HepG2 (cell line): Measurements from ENCODE around the gene ALDH1A2. TPM values are rescaled to one million over a fixed set of nuclear protein-coding genes. Genes with fewer than 3 reads are reported as not detected.

Experiments
- ATAC-seq: fragments of 200-7000 bp; cut with Tn5 transposase; 3 replicates; pipeline ENCODE4 v1.9.1; 2020; ENCODE audit warnings: mild to moderate bottlenecking, moderate library complexity
- BruUV-seq: library from RNA; stranded (reverse); fragments of 400-500 nt; replicated peaks from 2 replicates; lab custom pipeline; 2021; lab: Mats Ljungman, UMichigan
- CTCF ChIA-PET: fragments of 300-600 bp; formaldehyde crosslinking; extraction: SDS; loops from one replicate; lab custom pipeline; 2021; ENCODE audit warnings: low total read pairs, inconsistent platforms, low intra/inter-chr PET ratio; lab: Yijun Ruan, JAX
- POLR2A ChIA-PET: fragments of 350-600 bp; sonication (Branson Sonifier 250); formaldehyde crosslinking; loops from one replicate; lab custom pipeline; 2020; ENCODE audit warnings: antibody characterized with exemption, inconsistent platforms; lab: Yijun Ruan, JAX
- DNase-seq: peaks from one replicate; pipeline ENCODE4 v3.0.0-alpha.2; 2015; ENCODE audit warnings: low spot score
- FAIRE-seq: peaks from 3 replicates; lab custom pipeline; 2011; peaks lifted over from hg19 to GRCh38; lab: Jason Lieb, UNC
- H2AFZ ChIP-seq: one replicate; pipeline ENCODE4 v1.6.1; 2011; ENCODE audit warnings: low read length, inconsistent platforms
- H3K27ac ChIP-seq: fragments of 300-600 bp; 3 replicates; pipeline ENCODE4 v1.8.0; 2011; ENCODE audit warnings: mixed run types, mild to moderate bottlenecking, mixed read lengths, low read length, inconsistent platforms; ENCODE audit not compliant: insufficient read depth; ENCODE audit errors: extremely low read length
- H3K27me3 ChIP-seq, 2 experiments: fragments of 200-600 bp in 1 of 2; 2 replicates in 1 of 2; 3 replicates in 1 of 2; pipeline versions ENCODE4 v1.6.0 to v1.8.0; 2011; ENCODE audit warnings: low read length in 2 of 2, mild to moderate bottlenecking in 2 of 2, moderate library complexity in 2 of 2, inconsistent platforms in 1 of 2; ENCODE audit not compliant: insufficient read depth in 2 of 2, control insufficient read depth in 1 of 2
- H3K36me3 ChIP-seq, 2 experiments: fragments of 200-600 bp in 1 of 2; replicated peaks in 1 of 2; 2 replicates in 1 of 2; 3 replicates in 1 of 2; pipeline versions ENCODE4 v1.5.1 to v1.8.0; 2011; ENCODE audit warnings: low read length in 2 of 2, inconsistent platforms in 1 of 2; ENCODE audit not compliant: insufficient read depth in 2 of 2, control insufficient read depth in 1 of 2
- H3K4me1 ChIP-seq: 2 replicates; pipeline ENCODE4 v1.5.1; 2012; ENCODE audit warnings: low read length, inconsistent platforms; ENCODE audit not compliant: insufficient read depth
- H3K4me2 ChIP-seq: 2 replicates; pipeline ENCODE4 v1.6.0; 2011; ENCODE audit warnings: low read depth, low read length, inconsistent platforms
- H3K4me3 ChIP-seq, 3 experiments: fragments of 200-600 bp in 1 of 3; sonication (generic), shearing (Covaris generic) in 1 of 3; replicated peaks in 1 of 3; 2 replicates each; pipeline ENCODE4 v1.5.1; 2011 to 2016; ENCODE audit warnings: low read length in 3 of 3, inconsistent platforms in 2 of 3, low read depth in 2 of 3, mild to moderate bottlenecking in 2 of 3, control low read depth in 1 of 3, mixed read lengths in 1 of 3; ENCODE audit not compliant: insufficient read depth in 1 of 3
- H3K79me2 ChIP-seq: one replicate; pipeline ENCODE4 v1.6.1; 2011; ENCODE audit warnings: low read length, inconsistent platforms; ENCODE audit not compliant: insufficient read depth
- H3K9ac ChIP-seq: 2 replicates; pipeline ENCODE4 v1.6.0; 2011; ENCODE audit warnings: mild to moderate bottlenecking, low read depth, low read length, inconsistent platforms; ENCODE audit not compliant: insufficient read depth
- H3K9me3 ChIP-seq: 2 replicates; pipeline ENCODE4 v1.5.1; 2012; ENCODE audit warnings: mild to moderate bottlenecking, low read length
- H4K20me1 ChIP-seq: 2 replicates; pipeline ENCODE4 v1.6.0; 2011; ENCODE audit warnings: inconsistent platforms, mild to moderate bottlenecking, low read length, moderate library complexity; ENCODE audit not compliant: insufficient read depth
- WGBS: methylation state at CpG from one replicate; pipeline ENCODE4 v1.1.6; 2017; ENCODE audit warnings: low lambda C conversion rate; 5-methylcytosine and 5-hydroxymethylcytosine counted together
- in situ Hi-C: cut with HindIII; loops from 2 replicates; pipeline ENCODE4 v1.10.0; 2017; ENCODE audit warnings: low pct_unique_long_range_greater_than_20kb; ENCODE audit not compliant: extremely low pct_ligation_motif_present
- intact Hi-C: fragments of 100-400 bp; cut with micrococcal nuclease; formaldehyde crosslinking; loops from one replicate; pipeline ENCODE4 v1.10.0; 2022; ENCODE audit not compliant: unreplicated experiment
- polyA plus RNA-seq, 8 experiments: library from polyadenylated mRNA; depleted of rRNA in 3 of 8; stranded (reverse) in 7 of 8; unstranded in 1 of 8; fragments of >200 nt; fragmentation: Illumina TruSeq in 4 of 8; extraction: Trizol in 4 of 8; gene quantifications; 2 replicates each; pipeline versions ENCODE4 v1.2.1 to v1.2.3, GENCODE V29; 2011 to 2016; ENCODE audit warnings: low read depth in 4 of 8, missing spikeins in 1 of 8, mixed read lengths in 1 of 8; ENCODE audit not compliant: insufficient read depth in 1 of 8
- total RNA-seq, 5 experiments: library from RNA; depleted of rRNA; stranded (reverse); fragments of >200 nt; fragmentation: Illumina TruSeq; extraction: Trizol; gene quantifications; 2 replicates each; pipeline ENCODE4 v1.2.3, GENCODE V29; 2016; ENCODE audit warnings: low read depth in 1 of 5
- TF ChIP-seq, protein P1 (sequence below): sonication (generic); formaldehyde crosslinking; IDR thresholded peaks from 2 replicates; pipeline ENCODE4 v1.9.0; 2021; ENCODE audit warnings: mild to moderate bottlenecking, missing genetic modification reagents

Gene ALDH1A2
- total and polyA plus RNA-seq, 2 of the 13 experiments (the other 11 are each of a cell fraction or from before 2014, with no cell fraction given): 0.64 to 0.90 TPM

DNA sequence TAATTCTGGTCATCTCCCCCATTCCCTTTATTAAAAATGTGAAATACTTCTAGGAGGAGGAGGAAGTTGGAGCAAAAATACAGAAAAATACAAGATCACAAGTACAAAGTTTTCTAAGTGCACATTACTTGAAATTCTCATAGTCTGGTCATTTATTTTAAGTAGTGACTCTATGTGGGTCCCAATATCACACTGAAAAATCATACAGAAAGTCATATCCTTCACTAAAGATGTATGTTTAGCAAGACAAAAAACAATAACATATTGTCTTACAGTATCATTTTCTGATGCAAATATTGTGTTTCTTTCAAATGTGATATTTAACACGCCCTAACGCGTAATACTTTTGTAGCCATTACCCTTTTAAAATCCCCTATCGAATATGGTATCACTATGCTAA, 2.5 kb downstream of the ALDH1A2 start:
- TF ChIP-seq, protein P1, sequence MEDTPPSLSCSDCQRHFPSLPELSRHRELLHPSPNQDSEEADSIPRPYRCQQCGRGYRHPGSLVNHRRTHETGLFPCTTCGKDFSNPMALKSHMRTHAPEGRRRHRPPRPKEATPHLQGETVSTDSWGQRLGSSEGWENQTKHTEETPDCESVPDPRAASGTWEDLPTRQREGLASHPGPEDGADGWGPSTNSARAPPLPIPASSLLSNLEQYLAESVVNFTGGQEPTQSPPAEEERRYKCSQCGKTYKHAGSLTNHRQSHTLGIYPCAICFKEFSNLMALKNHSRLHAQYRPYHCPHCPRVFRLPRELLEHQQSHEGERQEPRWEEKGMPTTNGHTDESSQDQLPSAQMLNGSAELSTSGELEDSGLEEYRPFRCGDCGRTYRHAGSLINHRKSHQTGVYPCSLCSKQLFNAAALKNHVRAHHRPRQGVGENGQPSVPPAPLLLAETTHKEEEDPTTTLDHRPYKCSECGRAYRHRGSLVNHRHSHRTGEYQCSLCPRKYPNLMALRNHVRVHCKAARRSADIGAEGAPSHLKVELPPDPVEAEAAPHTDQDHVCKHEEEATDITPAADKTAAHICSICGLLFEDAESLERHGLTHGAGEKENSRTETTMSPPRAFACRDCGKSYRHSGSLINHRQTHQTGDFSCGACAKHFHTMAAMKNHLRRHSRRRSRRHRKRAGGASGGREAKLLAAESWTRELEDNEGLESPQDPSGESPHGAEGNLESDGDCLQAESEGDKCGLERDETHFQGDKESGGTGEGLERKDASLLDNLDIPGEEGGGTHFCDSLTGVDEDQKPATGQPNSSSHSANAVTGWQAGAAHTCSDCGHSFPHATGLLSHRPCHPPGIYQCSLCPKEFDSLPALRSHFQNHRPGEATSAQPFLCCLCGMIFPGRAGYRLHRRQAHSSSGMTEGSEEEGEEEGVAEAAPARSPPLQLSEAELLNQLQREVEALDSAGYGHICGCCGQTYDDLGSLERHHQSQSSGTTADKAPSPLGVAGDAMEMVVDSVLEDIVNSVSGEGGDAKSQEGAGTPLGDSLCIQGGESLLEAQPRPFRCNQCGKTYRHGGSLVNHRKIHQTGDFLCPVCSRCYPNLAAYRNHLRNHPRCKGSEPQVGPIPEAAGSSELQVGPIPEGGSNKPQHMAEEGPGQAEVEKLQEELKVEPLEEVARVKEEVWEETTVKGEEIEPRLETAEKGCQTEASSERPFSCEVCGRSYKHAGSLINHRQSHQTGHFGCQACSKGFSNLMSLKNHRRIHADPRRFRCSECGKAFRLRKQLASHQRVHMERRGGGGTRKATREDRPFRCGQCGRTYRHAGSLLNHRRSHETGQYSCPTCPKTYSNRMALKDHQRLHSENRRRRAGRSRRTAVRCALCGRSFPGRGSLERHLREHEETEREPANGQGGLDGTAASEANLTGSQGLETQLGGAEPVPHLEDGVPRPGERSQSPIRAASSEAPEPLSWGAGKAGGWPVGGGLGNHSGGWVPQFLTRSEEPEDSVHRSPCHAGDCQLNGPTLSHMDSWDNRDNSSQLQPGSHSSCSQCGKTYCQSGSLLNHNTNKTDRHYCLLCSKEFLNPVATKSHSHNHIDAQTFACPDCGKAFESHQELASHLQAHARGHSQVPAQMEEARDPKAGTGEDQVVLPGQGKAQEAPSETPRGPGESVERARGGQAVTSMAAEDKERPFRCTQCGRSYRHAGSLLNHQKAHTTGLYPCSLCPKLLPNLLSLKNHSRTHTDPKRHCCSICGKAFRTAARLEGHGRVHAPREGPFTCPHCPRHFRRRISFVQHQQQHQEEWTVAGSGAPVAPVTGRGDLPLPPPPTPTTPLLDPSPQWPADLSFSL (CRISPR knock-in tag): no peak
- intact Hi-C loops (no loop called here), in situ Hi-C loops (loop anchor here (10.0 kb wide), 2 partner anchors 122 to 318 kb away; no protein-coding TSS in a partner anchor)
- Histone ChIP-seq H2AFZ (no peak overlapping the region), H3K79me2 (no peaks in the 10 kb centered on the region), H3K4me1 (peaks cover 5% of the 10 kb centered on the region; the same call in 1 of the 2 replicates), H4K20me1 (no peaks in the 10 kb centered on the region), H3K27me3 (peaks cover 0 to 16% of the 10 kb centered on the region in 2 experiments; a peak in 2 of 5 replicates), H3K4me2 (no peak overlapping the region), H3K4me3 (no peak overlapping the region), H3K9me3 (no peaks in the 10 kb centered on the region), H3K9ac (no peak overlapping the region), H3K27ac (no peak overlapping the region), H3K36me3 (no peaks in the 10 kb centered on the region)
- FAIRE-seq (no peak), DNase-seq (no peak), ATAC-seq (no peak)
- CTCF ChIA-PET: no interaction called here
- 63% methylated on average over 4 of the region's 4 CpGs for WGBS
- BruUV-seq: no TSS peak
- POLR2A ChIA-PET: no interaction called here
